ENCODE results near the gene TIMM10. TPM values are rescaled to one million over a fixed set of nuclear protein-coding genes. Genes with fewer than 3 reads are reported as not detected.

The TIMM10 gene
- polyA plus RNA-seq, 3 donors, result 30.4 to 62.1 (median 58.3) TPM

DNA sequence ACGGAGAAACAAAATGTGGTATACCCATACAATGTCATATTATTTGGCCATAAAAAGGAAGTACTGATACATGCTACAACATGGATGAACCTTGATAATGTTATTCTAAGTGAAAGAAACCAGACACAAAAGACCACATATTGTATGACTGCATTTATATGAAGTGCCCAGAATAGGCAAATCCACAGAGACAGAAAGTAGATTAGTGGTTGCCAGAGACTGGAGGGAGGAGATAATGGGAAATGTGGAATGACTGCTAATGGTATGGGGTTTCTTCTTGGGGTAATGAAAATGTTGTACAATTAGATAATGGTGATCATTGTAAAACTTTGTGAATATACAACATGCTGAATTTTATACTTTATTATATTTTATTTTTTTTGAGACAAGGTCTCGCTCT, 9.4 kb downstream of the TIMM10 start:
- TF ChIP-seq, protein P1, sequence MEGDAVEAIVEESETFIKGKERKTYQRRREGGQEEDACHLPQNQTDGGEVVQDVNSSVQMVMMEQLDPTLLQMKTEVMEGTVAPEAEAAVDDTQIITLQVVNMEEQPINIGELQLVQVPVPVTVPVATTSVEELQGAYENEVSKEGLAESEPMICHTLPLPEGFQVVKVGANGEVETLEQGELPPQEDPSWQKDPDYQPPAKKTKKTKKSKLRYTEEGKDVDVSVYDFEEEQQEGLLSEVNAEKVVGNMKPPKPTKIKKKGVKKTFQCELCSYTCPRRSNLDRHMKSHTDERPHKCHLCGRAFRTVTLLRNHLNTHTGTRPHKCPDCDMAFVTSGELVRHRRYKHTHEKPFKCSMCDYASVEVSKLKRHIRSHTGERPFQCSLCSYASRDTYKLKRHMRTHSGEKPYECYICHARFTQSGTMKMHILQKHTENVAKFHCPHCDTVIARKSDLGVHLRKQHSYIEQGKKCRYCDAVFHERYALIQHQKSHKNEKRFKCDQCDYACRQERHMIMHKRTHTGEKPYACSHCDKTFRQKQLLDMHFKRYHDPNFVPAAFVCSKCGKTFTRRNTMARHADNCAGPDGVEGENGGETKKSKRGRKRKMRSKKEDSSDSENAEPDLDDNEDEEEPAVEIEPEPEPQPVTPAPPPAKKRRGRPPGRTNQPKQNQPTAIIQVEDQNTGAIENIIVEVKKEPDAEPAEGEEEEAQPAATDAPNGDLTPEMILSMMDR (IDR thresholded peaks at IDR 0.05), result no peak
- H3K9me3 Mint-ChIP-seq, result peaks cover 0 to 6% (median 0%) of the 10 kb centered on the region in 7 donors
- intact Hi-C loops (cut with micrococcal nuclease), result no loop called here

DNA sequence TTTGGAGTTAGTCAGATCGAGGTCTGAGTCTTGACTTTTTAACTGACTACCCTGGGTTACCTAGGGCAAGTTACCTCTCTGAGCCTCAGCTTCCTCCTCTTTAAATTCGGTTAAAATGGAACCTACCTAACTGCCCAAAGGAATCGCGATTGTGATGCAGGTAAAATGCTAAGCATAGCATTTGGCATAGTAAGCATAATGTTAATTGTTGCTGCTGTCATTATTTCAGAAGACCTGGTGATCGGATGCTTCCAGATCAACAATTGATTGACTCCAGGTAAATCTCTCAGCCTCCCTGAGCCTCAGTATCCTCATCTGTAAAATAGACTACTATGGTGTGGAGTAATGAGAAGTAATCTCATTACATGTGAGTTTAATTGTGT, 14.5 kb downstream of the TIMM10 start:
- 0% methylated on average over 1 of the region's 5 CpGs for WGBS (ENCODE audit: insufficient coverage)
- H3K27ac Mint-ChIP-seq, result peak overlapping the region in 2 of 7 donors; percentile 27 to 40
- Histone ChIP-seq H3K27ac (ENCODE audit: low read depth in 1 of 2, low read length in 2 of 2) (peak overlapping the region in 1 of 2 donors; percentile 20), H3K79me2 (ENCODE audit: insufficient read depth, low read length) (peaks cover 19% of the 10 kb centered on the region), H3K36me3 (replicated peaks in 1 of 2; ENCODE audit: control insufficient read depth in 1 of 2, insufficient read depth in 2 of 2, low read length in 2 of 2) (no peaks in the 10 kb centered on the region), H3K4me2 (replicated peaks; ENCODE audit: extremely low read depth, low read length, poor library complexity, severe bottlenecking) (peak overlapping the region; percentile 88), H3K4me3 (replicated peaks in 1 of 3; ENCODE audit: low read depth in 2 of 3, low read length in 3 of 3) (peak overlapping the region; percentile 63 to 83 (median 80)), H3K4me1 (ENCODE audit: control insufficient read depth in 1 of 2, insufficient read depth in 2 of 2, low read length in 2 of 2) (peaks cover 16 to 22% of the 10 kb centered on the region in 2 donors), H3K9me3 (replicated peaks in 1 of 2; ENCODE audit: control insufficient read depth in 1 of 2, insufficient read depth in 1 of 2, low read length in 2 of 2) (no peaks in the 10 kb centered on the region), H3K27me3 (ENCODE audit: control insufficient read depth in 2 of 2, insufficient read depth in 2 of 2, low read length in 2 of 2) (no peaks in the 10 kb centered on the region), H4K20me1 (ENCODE audit: insufficient read depth, low read length) (no peaks in the 10 kb centered on the region), H2AFZ (ENCODE audit: insufficient read depth, low read depth, low read length, poor library complexity, severe bottlenecking) (peak overlapping the region; percentile 96), H3K9ac (ENCODE audit: insufficient read depth, low read length, poor library complexity, severe bottlenecking) (peak overlapping the region; percentile 63)
- H3K4me3 Mint-ChIP-seq, result peak overlapping the region; percentile 99
- TF ChIP-seq, protein P1 (IDR thresholded peaks at IDR 0.05), result no peak
- peaks cover 0 to 3% (median 0%) of the 10 kb centered on the region in 7 donors for H3K9me3 Mint-ChIP-seq
- peaks cover 1 to 13% (median 6%) of the 10 kb centered on the region in 3 donors for H3K27me3 Mint-ChIP-seq (ENCODE audit: low read depth in 3 of 3)
- H3K4me1 Mint-ChIP-seq, result peaks cover 26% of the 10 kb centered on the region
- DNase-seq, result no peak
- intact Hi-C loops (cut with micrococcal nuclease), result loop anchor here in 1 of 2 donors (5.0 kb wide), 1 partner anchor 39 kb away; no protein-coding TSS in a partner anchor
- H3K36me3 Mint-ChIP-seq, result peaks cover 0 to 3% of the 10 kb centered on the region in 2 donors

More for the DNA sequence above, 9.4 kb downstream of the TIMM10 start:
- Histone ChIP-seq H3K27me3 (ENCODE audit: control insufficient read depth in 2 of 2, insufficient read depth in 2 of 2, low read length in 2 of 2) (no peaks in the 10 kb centered on the region), H3K9me3 (replicated peaks in 1 of 2; ENCODE audit: control insufficient read depth in 1 of 2, insufficient read depth in 1 of 2, low read length in 2 of 2) (no peaks in the 10 kb centered on the region), H3K79me2 (ENCODE audit: insufficient read depth, low read length) (peaks cover under 1% of the 10 kb centered on the region), H4K20me1 (ENCODE audit: insufficient read depth, low read length) (no peaks in the 10 kb centered on the region), H3K36me3 (replicated peaks in 1 of 2; ENCODE audit: control insufficient read depth in 1 of 2, insufficient read depth in 2 of 2, low read length in 2 of 2) (no peaks in the 10 kb centered on the region), H2AFZ (ENCODE audit: insufficient read depth, low read depth, low read length, poor library complexity, severe bottlenecking) (no peak overlapping the region), H3K9ac (ENCODE audit: insufficient read depth, low read length, poor library complexity, severe bottlenecking) (no peak overlapping the region), H3K4me1 (ENCODE audit: control insufficient read depth in 1 of 2, insufficient read depth in 2 of 2, low read length in 2 of 2) (peaks cover under 1 to 2% of the 10 kb centered on the region in 2 donors), H3K4me3 (replicated peaks in 1 of 3; ENCODE audit: low read depth in 2 of 3, low read length in 3 of 3) (no peak overlapping the region), H3K4me2 (replicated peaks; ENCODE audit: extremely low read depth, low read length, poor library complexity, severe bottlenecking) (no peak overlapping the region), H3K27ac (ENCODE audit: low read depth in 1 of 2, low read length in 2 of 2) (no peak overlapping the region)
- no peak overlapping the region for H3K4me3 Mint-ChIP-seq
- H3K4me1 Mint-ChIP-seq, result peaks cover 5% of the 10 kb centered on the region
- H3K27me3 Mint-ChIP-seq (ENCODE audit: low read depth in 3 of 3), result peaks cover 0 to 8% (median 2%) of the 10 kb centered on the region in 3 donors
- DNase-seq, result no peak
- peaks cover 3 to 7% of the 10 kb centered on the region in 2 donors for H3K36me3 Mint-ChIP-seq
- 100% methylated on average over 1 of the region's 2 CpGs for WGBS (ENCODE audit: insufficient coverage)
- no peak overlapping the region for H3K27ac Mint-ChIP-seq
